HG03060 (cell line): Measurements from ENCODE around the gene SPAG16.
A peak's percentile ranks its signal among the peaks of the same experiment; 100 is the strongest.

Experiments used
- ATAC-seq: cut with Tn5 transposase; IDR thresholded peaks from one replicate; pipeline ENCODE4 v1.9.1; 2021; ENCODE audit warnings: low read depth, moderate number of reproducible peaks; ENCODE audit not compliant: unreplicated experiment

Gene SPAG16

DNA sequence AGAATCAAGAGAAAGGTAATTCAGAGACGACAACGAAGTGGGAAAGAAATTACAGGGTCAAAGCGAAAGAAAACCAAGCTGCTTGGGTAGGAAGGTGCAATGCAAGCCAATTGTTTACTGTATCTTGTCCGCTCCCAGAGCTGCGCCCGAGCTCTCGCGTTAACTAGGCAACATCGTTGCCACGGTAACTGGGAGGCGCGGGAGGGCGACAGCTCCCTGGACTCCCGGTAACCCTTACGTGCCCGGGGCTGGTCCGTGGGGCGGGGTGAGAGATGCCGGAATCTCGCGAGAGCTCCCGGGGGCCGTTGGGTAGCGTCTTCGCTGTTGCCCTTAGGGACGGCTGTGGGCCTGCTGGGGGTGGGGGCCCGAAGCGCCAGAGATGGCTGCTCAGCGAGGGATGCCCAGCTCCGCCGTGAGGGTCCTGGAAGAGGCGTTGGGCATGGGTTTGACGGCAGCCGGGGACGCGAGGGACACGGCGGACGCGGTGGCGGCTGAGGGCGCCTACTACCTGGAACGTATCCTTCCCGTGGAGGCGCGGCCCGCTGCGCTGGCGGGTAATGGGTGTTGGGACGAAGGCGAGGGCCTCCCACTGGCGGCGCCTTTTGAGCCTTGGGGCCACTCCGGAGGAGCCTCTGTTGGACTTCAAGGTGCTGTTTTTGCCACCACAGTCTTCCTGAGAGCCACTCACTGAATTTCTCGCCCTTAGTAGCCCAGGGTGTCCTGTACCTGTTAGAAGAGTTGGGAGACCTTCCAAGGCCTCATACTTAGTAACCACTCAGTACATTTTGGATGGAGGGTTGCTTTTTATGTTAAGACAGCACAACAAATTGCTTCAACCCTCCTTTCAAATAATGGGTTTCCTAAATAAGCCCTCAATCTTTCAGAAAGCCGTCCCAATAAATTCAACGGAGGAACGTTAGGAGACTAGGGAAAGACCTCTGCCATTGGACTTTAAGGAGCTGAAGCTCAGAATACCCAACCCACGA is at the start of gene SPAG16:
Gene SPAG16, plus strand, starts transcription at position 360 of the 986 bp plus-strand sequence.
- ATAC-seq: peak; percentile 99

DNA sequence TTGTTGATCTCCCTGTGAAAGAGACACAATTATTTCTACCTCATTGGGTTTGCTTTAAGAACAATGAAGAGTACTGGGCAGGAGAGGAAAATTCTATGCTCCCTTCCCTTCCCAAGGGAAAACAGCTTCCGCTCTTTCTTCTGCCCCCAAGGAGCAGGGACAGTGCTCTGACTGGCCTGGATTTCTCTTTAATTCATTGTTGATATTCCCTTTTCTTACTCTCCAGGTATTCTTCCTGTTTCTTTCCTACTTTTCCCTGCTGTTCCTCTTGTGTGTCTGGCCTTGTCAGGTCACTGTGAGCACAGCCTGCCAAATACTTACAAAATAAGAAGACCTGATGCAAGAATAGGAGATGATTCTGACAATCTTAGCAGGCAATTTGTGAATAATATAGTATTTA is 49.6 kb upstream of the SPAG16 start:
- ATAC-seq: no peak

DNA sequence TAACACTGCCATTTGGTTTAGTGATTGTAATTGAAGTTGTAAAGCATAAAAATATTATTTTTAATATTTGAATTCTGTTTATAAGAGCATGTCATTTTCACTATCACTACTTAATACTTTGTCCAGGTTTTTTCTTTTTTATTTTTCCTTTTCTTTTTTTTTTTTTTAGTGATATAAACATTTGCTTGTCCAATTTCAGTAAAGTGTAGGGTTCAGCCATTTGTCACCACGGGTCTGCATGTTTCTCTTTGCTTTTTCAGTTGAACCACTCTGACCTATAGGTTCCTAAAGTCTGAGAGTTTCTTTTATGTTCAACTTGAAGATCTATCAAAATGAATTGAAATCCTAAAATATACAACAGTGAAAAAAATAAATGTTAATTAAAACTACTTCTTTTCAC is 48.5 kb upstream of the SPAG16 start:
- ATAC-seq: no peak

DNA sequence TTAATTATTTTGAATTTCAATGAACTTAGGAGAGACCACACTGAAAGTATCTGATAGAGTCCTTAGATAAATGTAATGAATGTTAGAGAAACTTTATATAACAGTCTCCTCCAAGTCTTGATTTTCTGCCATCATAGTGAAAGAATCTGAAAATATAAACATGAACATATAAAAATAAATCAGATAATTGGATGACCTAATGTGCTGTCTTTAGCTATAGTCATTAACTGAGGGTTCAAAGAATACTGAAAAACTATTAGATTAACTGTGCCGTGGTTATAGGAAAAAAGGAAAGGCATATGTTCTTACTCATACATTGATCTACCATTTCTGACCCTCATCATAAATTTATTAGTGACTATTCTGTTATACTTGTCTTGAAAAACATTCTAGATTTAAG is 47.0 kb upstream of the SPAG16 start:
- no peak for ATAC-seq

DNA sequence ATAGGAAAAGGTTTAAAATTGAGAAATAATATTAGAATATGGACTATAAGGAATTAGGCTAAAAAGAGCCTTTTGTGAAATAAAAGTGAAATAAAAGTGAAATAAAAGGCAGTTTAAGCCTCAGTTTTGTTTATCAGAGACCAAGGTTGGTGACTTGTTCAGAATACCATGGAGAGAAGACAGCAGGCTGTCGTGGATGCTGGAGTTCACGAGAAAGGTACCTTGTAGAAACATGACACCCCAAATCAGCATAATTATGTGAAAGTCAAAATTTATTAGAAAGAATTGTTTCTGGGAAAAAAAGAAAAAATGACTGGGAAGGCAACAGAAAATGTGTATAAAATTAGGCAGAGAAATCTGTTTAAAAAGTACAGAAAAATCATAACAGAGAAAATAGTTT is 46.5 kb upstream of the SPAG16 start:
- no peak for ATAC-seq

DNA sequence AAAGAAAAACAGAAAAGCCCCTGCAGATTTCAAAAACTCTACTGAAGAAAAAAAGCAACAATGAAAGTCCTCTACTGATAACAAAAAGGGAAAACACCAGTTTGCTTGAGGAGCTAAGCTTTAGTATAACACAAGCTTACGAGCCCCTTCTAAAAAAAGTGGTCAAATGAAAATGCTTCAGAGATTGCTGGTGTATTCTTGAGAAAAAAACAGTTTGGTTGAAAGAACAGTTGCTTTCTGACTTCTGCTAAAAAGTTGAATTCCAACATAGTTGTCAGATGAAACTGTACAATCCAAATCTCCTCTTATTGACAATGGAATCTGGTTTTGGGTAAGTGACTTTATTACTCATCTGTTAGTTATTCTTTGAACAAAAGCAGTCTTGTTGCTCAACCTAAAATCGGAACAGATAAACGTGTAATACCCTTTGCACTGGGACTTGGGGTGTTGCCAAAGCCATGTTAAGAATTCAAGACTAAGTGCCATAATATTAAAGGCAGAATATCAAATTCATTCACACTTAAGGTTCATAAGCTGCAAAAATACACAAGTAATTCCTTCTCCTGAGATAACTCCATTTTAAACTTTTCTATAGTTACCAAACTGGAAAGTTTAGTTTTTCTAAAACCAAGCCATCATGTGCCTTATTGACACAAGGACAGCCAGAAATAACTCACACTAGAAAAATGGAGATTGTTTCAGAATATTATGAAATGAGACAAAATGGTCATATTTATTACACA is 45.3 kb upstream of the SPAG16 start:
- ATAC-seq: peak; percentile 32

DNA sequence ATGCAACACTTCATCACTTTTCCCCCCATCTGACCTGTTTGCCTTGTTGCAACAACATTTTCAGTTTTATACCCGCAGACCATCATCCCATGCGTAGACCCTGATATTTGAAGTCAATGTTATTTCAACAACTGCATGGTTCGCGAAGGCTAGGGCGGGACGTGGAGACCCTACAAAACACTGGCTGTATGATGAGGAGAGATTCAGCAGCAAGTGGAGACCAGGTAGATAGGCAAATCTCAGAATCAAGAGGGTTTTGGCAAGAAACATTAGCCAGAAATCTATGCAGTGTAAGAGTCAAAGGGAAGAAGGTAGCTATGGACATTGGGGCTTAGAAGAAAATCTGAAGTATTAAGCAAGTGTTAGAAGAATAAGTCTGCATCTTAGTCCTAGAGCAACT is 42.4 kb upstream of the SPAG16 start:
- no peak for ATAC-seq

DNA sequence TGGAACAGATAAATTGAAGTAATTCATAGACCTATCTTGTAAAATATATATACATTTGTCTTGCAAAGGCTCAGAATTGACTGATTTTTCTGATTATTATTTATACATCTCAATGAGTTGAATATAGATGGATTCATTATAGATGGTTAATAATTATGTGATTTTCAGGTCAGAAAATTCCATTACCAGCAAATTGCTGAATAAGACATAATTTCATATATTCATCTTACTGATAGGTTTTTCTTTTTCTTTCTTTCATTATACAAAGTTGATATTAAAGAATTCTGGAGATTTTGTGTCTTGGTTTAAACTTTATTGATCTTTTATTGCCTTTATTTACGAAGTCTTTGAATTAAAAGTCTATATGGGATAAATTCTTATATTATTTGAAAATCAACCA is 41.6 kb upstream of the SPAG16 start:
- ATAC-seq: no peak

DNA sequence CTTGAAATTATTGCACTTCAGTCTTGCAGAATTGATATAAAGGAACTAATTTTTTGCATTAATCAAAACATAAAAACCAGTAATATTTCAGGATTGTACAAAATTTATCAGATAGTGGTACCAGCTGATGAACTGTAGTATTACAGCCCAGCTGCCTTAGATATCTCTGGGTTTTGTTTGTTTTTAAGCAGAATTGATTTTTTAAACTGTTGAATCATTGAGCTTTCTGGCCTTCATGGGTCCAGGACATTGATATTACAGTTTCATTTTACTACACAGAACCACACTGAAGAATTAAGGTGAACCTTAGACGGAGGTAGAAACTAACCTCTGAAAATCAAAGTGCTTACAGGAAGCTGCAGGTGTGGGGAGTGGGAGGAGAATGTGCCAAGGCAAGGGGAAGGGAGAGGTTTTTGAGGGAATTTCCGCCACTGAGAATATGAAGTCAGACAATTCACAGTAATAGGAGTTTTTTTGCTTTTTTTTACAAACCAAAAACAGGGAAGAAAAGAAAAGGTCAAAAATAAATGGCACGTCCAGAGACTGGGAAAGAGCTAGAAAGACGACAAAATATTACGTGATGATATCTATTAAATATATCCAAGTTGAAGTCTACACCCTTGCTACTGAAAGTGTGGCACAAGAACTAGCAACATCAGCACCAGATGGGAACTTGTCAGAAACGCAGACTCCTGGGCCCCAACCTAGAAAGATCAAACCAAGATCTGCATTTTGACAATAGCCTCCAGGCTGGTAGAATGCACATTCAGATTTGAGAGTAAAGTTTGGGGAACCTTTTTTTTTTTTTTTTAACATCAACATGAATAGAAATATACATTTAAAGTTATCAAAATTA is 40.8 kb upstream of the SPAG16 start:
- no peak for ATAC-seq

DNA sequence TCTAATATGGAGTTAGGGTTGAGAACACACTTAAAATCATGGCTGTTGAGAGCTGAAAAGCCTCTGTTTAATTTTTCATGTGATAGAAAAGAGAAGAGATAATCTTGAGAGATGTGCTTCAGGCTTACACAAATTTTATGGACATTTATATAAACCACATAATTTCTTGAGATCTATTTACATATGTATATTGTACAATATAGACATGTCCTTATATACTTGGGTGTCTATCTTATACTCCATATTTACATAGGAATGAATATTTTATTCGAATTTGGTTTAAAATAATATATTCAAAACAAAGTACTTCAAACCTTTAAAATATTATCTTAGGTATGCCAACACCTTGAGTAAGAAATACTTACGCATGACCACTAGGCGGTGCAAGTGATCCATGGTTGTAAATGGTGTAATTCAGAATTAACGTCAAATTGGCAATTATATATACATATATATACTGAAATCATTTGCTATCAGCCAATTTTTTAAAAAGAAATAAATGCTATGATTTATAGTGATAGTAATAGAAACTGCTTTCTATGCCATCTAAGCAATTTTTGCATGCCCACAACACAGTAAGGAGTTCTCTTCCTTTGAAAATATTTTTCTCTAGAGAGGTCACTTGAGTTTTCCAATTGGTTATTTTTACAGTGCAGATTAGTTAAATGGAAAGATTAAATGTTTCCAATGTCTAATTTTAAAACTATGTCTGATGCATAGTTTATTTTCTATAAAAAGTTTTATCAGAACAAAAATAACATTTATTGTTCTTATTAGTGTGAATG is 37.6 kb upstream of the SPAG16 start:
- ATAC-seq: no peak

DNA sequence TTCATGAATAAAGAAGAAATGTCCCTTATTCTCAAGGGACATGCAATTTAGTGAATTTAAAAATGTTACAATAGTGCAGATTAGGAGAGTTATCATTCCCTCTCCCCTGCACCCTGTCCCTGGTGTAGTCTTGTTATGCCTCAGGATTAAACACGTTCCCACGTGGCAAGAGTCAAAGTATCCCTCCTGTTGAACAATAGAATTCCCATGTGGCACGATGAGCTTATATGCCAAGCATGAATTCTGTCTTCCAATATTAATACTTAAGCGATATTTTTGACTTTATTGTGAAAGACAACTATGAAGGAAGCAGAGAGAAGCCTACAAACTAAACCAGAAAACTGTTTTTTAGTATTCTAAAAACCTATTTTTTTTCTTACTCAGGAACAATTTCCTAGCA is 36.7 kb upstream of the SPAG16 start:
- ATAC-seq: no peak

DNA sequence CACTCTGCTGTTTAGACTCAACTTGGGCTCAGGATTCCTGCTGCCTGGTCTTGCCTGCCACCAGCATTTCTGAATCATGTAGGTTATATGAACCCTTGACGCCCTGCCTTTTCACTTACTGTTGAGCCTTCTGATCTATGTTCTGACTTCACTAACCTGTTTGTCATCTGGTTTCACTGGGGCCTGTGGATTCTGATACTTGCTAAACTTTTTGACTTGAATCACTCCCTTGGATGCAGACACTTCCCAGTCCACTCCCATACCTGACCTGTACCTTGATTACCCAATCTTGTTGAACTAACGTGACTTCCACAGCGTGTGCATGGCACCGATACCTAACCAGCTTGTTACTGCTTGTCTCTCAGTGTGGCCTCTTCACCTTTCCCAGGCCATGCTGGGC is 35.6 kb upstream of the SPAG16 start:
- no peak for ATAC-seq

DNA sequence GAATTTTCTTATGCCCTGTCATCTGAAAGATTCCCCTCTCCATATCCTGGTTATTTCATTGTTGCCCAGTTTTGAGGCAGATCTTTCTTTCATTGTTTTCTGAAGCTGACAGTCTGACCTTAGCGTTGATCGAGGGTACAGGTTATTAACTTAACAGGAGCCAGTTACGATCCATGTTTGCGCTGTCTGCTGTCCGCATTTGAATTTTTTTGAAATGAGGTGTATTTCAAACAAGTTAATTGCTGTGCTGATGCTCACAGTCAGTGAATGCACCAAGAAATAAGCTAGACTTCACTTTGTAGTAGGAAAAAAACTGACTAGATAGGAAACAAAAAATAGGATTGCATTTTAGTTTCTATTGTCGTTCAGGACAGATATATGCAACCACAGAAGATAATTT is 34.8 kb upstream of the SPAG16 start:
- ATAC-seq: no peak

DNA sequence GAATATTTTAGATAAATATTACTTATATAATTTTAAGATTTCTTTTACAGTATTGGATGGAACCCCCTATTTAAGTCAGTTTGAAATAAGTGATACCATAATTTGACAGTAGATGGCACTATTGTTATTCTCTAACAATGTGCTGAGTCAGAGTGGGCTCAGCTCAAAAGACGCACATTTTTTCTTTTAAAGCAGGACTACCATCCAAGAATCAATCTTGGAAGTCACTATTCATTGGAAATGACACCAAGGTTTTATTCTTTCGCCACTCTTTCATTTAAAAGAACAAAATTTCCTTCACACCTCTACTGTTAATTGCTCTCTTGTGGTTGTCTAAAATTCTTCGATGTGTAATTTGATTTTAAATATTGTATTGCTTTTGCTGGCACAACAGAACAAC is 32.6 kb upstream of the SPAG16 start:
- peak; percentile 73 for ATAC-seq

DNA sequence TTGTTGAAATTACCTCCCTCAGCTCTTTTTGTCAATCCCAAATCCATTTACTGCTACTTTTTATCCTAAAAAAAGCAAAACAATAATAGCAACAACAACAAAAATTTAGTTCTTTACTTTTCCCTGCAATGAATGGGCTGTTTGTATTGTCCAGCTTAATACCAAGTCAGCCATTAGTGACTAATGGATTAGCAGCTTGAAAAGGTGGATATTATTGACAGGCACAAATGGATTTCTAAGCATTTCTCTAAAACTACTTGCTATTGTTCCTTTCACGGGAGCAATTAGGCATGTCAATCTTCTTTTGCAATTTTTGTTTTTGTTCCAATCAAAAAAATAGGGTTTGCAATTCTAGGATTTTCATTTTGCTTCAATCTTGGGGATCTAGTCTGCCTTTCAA is 32.1 kb upstream of the SPAG16 start:
- no peak for ATAC-seq

DNA sequence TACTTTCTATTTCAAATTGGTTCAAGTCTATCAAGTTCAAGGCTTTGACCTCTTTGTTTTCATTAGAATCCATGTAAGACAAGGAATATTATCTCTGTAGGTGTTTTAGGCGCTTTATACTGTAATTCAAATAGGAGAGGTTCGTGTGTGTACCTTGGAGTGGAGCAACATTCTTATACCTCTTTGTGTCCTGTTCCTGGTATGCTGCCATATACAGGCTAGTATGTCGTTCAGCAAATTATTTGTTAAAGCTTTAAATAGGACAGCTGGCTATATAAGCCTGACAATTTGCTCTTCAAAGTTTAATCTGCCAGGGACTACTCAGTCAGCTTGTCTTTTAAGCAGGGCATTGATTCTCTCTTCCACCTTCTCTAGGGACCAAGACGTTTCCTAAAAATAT is 31.1 kb upstream of the SPAG16 start:
- ATAC-seq: no peak

DNA sequence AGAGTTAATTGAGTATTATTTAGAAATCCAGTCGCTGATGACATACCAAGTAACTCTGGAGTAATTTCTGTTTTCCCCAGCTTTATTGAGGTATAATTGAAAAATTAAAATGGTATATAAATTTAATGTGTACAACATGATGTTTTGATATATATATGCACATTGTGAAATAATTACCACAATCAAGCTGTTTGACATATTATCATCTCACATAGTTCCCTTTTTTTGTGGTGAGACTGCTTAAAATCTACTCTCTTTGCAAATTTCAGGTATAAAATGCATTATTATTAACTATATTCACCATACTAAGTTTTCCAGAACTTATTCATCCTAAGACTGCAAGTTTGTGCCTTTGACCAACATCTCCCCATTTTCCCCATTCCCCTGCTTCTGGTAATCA is 25.0 kb upstream of the SPAG16 start:
- no peak for ATAC-seq

DNA sequence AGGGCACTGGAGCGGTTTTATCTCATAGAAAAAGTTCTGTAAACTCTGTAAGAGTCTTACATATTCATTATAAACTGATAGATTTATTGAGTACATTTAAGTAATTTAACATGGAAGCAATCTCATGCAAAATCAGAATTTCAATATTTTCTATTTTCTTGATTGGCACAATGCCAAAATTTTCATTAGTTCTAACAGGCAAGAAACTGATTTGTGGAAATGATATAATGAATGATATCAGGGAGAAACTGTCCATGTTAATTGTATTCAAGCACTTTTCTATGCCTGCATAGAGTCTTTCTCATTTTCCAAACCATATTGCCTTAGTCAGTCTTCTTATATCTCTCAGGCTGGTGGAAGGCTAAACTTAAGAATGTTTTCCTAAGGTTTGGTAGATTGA is 23.0 kb upstream of the SPAG16 start:
- ATAC-seq: no peak

DNA sequence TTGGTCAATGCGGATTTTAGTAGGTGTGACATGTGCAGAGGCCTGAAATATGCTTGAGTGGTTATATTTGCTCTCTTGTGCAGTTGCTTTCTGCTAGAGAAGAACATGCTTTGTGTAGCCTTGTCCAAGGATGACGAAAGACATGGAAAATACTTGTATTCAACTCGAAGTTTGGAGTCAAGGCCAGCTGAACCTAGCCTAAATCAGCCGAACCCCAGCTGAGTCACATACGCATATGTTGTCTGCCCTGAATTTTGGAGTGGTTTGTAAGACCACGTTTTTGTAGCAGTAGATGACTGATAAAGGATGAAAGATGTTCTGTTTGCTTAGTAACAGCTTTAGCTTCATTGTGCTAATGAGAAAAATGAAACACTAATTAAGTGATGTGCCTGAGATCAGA is 22.5 kb upstream of the SPAG16 start:
- no peak for ATAC-seq

DNA sequence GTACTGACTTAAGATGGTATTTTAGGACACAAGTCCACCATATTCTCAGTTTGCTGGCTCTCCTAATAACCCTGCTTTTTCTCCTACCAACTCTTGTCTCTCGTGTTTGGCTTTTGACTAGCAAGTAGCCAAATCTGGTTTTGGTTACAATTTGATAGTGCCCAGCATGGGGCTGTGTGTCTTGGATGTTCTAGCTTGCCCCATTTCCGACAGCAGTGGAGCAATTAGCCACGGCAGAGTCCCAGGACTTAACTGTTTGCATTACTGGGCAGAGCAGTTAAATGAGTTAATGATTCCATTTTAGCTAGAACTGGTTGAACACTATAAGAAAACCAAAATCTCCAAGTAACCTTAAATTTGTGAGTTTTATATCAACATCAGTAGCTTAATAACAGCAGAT is 18.6 kb upstream of the SPAG16 start:
- no peak for ATAC-seq
